SK-N-DZ (cell line): ENCODE measurements around the gene PIK3R3.

Experiments
- DNase-seq: peaks from one replicate; pipeline ENCODE4 v3.0.0-alpha.2; 2015; ENCODE audit warnings: low spot score

PIK3R3 gene

GRCh38 chr1:46158312-46159281, 26.2 kb upstream of the PIK3R3 start:
- DNase-seq, result no peak

- no peak for DNase-seq
These were observed 25.5 kb upstream of the PIK3R3 start for GRCh38 chr1:46157916-46158311.

- DNase-seq, result no peak
These were observed 21.3 kb upstream of the PIK3R3 start for GRCh38 chr1:46153732-46154131.

GRCh38 chr1:46153228-46153627, 20.8 kb upstream of the PIK3R3 start:
- no peak for DNase-seq

GRCh38 chr1:46152016-46152415, 19.6 kb upstream of the PIK3R3 start:
- no peak for DNase-seq

GRCh38 chr1:46150085-46150484, 17.7 kb upstream of the PIK3R3 start:
- DNase-seq, result no peak

GRCh38 chr1:46148318-46148717, 15.9 kb upstream of the PIK3R3 start:
- peak; percentile 48 for DNase-seq

GRCh38 chr1:46137916-46138315, 5.5 kb upstream of the PIK3R3 start:
- no peak for DNase-seq

- no peak for DNase-seq
These were observed 4.3 kb upstream of the PIK3R3 start for GRCh38 chr1:46136711-46137110.

- no peak for DNase-seq
These were observed 2.4 kb upstream of the PIK3R3 start for GRCh38 chr1:46134660-46135331.

- DNase-seq, result no peak
These were observed 1.4 kb upstream of the PIK3R3 start for GRCh38 chr1:46133781-46134350.

- no peak for DNase-seq
These were observed 791 bp upstream of the PIK3R3 start for GRCh38 chr1:46133181-46133658.

- peak; percentile 39 for DNase-seq
These were observed 509 bp downstream of the PIK3R3 start for GRCh38 chr1:46131712-46132528.

- no peak for DNase-seq
These were observed 1.3 kb downstream of the PIK3R3 start for GRCh38 chr1:46131093-46131492.

GRCh38 chr1:46130606-46131005, 1.8 kb downstream of the PIK3R3 start:
- DNase-seq, result no peak

- DNase-seq, result no peak
These were observed 2.3 kb downstream of the PIK3R3 start for GRCh38 chr1:46130121-46130520.

- no peak for DNase-seq
These were observed 4.1 kb downstream of the PIK3R3 start for GRCh38 chr1:46128344-46128743.

- DNase-seq, result no peak
These were observed 13.6 kb downstream of the PIK3R3 start for GRCh38 chr1:46118856-46119255.

- no peak for DNase-seq
These were observed 14.5 kb downstream of the PIK3R3 start for GRCh38 chr1:46117810-46118494.

GRCh38 chr1:46114925-46115603, 17.4 kb downstream of the PIK3R3 start:
- DNase-seq, result no peak
